Measurements from ENCODE around the gene C1QTNF2.
A peak's percentile ranks its signal among the peaks of the same experiment; 100 is the strongest.

The C1QTNF2 gene

GRCh38 chr5:160297776-160298175 is 72.7 kb downstream of the C1QTNF2 start:
- no peaks in the 10 kb centered on the region for H3K27me3 ChIP-seq (ENCODE audit: insufficient read depth, poor library complexity, severe bottlenecking)
- TF ChIP-seq POLR2AphosphoS5 (IDR thresholded peaks at IDR 0.05; ENCODE audit: low read depth) (no peak), SPI1 (IDR thresholded peaks at IDR 0.05; ENCODE audit: borderline replicate concordance, low read depth) (no peak), CTCF (IDR thresholded peaks at IDR 0.05; ENCODE audit: insufficient read depth, low read length) (no peak), REST (IDR thresholded peaks at IDR 0.05; ENCODE audit: insufficient replicate concordance, low read depth) (no peak), GABPA (IDR thresholded peaks at IDR 0.05; ENCODE audit: low read depth) (no peak)
- no peak for DNase-seq (ENCODE audit: low read depth in 1 of 2, low spot score in 1 of 2)
- H3K27ac ChIP-seq (replicated peaks) = peak overlapping the region; percentile 28; the same call in 1 of the 2 replicates
- H3K4me3 ChIP-seq (replicated peaks; ENCODE audit: insufficient read depth, low read length) = no peak overlapping the region
